Measurements from ENCODE around the gene PPP3CA.
"Not testable (repeated sequence)": the region's sequence is repeated elsewhere in the genome, so short reads cannot be mapped to it uniquely, and the experiment has no call there.

The PPP3CA gene

GRCh38 chr4:101141230-101141629 lies 206.1 kb downstream of the PPP3CA start:
- no peak for DNase-seq (ENCODE audit: low spot score)

- DNase-seq (ENCODE audit: low spot score): no peak
Measured at GRCh38 chr4:101140228-101140627, 207.1 kb downstream of the PPP3CA start.

GRCh38 chr4:101136373-101137370 lies 210.7 kb downstream of the PPP3CA start:
- no peak for DNase-seq (ENCODE audit: low spot score)

GRCh38 chr4:101135371-101136010 lies 211.8 kb downstream of the PPP3CA start:
- DNase-seq (ENCODE audit: low spot score): no peak

- DNase-seq (ENCODE audit: low spot score): not testable (repeated sequence)
Measured at GRCh38 chr4:101131058-101131457, 216.3 kb downstream of the PPP3CA start.

GRCh38 chr4:101128898-101129297 lies 218.4 kb downstream of the PPP3CA start:
- not testable (repeated sequence) for DNase-seq (ENCODE audit: low spot score)

GRCh38 chr4:101128473-101128872 lies 218.9 kb downstream of the PPP3CA start:
- no peak for DNase-seq (ENCODE audit: low spot score)

GRCh38 chr4:101127176-101127790 lies 220.0 kb downstream of the PPP3CA start:
- DNase-seq (ENCODE audit: low spot score): no peak

GRCh38 chr4:101126059-101126458 lies 221.3 kb downstream of the PPP3CA start:
- DNase-seq (ENCODE audit: low spot score): no peak

GRCh38 chr4:101125045-101125942 lies 222.0 kb downstream of the PPP3CA start:
- DNase-seq (ENCODE audit: low spot score): peak; percentile 11

GRCh38 chr4:101123231-101123630 lies 224.1 kb downstream of the PPP3CA start:
- DNase-seq (ENCODE audit: low spot score): no peak

GRCh38 chr4:101122019-101122418 lies 225.3 kb downstream of the PPP3CA start:
- no peak for DNase-seq (ENCODE audit: low spot score)

- DNase-seq (ENCODE audit: low spot score): no peak
Measured at GRCh38 chr4:101119141-101119540, 228.2 kb downstream of the PPP3CA start.

GRCh38 chr4:101118617-101119016 lies 228.7 kb downstream of the PPP3CA start:
- no peak for DNase-seq (ENCODE audit: low spot score)

- DNase-seq (ENCODE audit: low spot score): no peak
Measured at GRCh38 chr4:101115887-101116286, 231.4 kb downstream of the PPP3CA start.

GRCh38 chr4:101114936-101115372 lies 232.4 kb downstream of the PPP3CA start:
- DNase-seq (ENCODE audit: low spot score): peak; percentile 24

- no peak for DNase-seq (ENCODE audit: low spot score)
Measured at GRCh38 chr4:101104312-101105052, 242.8 kb downstream of the PPP3CA start.

- no peak for DNase-seq (ENCODE audit: low spot score)
Measured at GRCh38 chr4:101103381-101104142, 243.8 kb downstream of the PPP3CA start.

- no peak for DNase-seq (ENCODE audit: low spot score)
Measured at GRCh38 chr4:101102114-101102742, 245.1 kb downstream of the PPP3CA start.

- DNase-seq (ENCODE audit: low spot score): no peak
Measured at GRCh38 chr4:101101072-101101471, 246.3 kb downstream of the PPP3CA start.
